Measurements from ENCODE around the gene AKAP1. TPM values are rescaled to one million over a fixed set of nuclear protein-coding genes. Genes with fewer than 3 reads are reported as not detected.

AKAP1 gene
- total and polyA plus RNA-seq, 4 donors = 18.9 to 68.9 (median 54.7) TPM

GRCh38 chr17:57084361-57084801, 665 bp upstream of the AKAP1 start:
- H3K27ac ChIP-seq (ENCODE audit: low read depth in 1 of 2, low read length in 2 of 2) = peak overlapping the region; percentile 47 to 96
- H3K4me3 ChIP-seq (ENCODE audit: low read length in 2 of 2) = peak overlapping the region; percentile 45 to 46
- DNase-seq = no peak
- 0% methylated on average over 7 of the region's 7 CpGs for WGBS, 2 donors
- ATAC-seq (ENCODE audit: low FRiP score) = no peak
- intact Hi-C loops (cut with DNase I) = loop anchor here (2.0 to 5.0 kb wide), 2 partner anchors 47 to 52 kb away; no protein-coding TSS in a partner anchor
- no peaks in the 10 kb centered on the region for H3K9me3 ChIP-seq (ENCODE audit: control insufficient read depth, low read length)
- H3K27me3 ChIP-seq (ENCODE audit: control insufficient read depth in 1 of 2, insufficient read depth in 2 of 2, low read length in 1 of 2) = no peaks in the 10 kb centered on the region
- H3K36me3 ChIP-seq (ENCODE audit: control insufficient read depth in 1 of 2, insufficient read depth in 2 of 2, low read length in 1 of 2) = no peaks in the 10 kb centered on the region
- peaks cover 2 to 13% of the 10 kb centered on the region in 2 donors for H3K4me1 ChIP-seq (ENCODE audit: control insufficient read depth in 1 of 2, insufficient read depth in 2 of 2, low read length in 2 of 2)

- Histone ChIP-seq H3K27ac (ENCODE audit: low read depth in 1 of 2, low read length in 2 of 2) (peak overlapping the region; percentile 20 to 86), H3K9me3 (ENCODE audit: control insufficient read depth, low read length) (no peaks in the 10 kb centered on the region), H3K4me1 (ENCODE audit: control insufficient read depth in 1 of 2, insufficient read depth in 2 of 2, low read length in 2 of 2) (peaks cover 2 to 13% of the 10 kb centered on the region in 2 donors), H3K36me3 (ENCODE audit: control insufficient read depth in 1 of 2, insufficient read depth in 2 of 2, low read length in 1 of 2) (no peaks in the 10 kb centered on the region), H3K27me3 (ENCODE audit: control insufficient read depth in 1 of 2, insufficient read depth in 2 of 2, low read length in 1 of 2) (no peaks in the 10 kb centered on the region), H3K4me3 (ENCODE audit: low read length in 2 of 2) (peak overlapping the region; percentile 80 to 87)
- intact Hi-C loops (cut with DNase I) = loop anchor here in 1 of 2 donors (2.0 to 5.0 kb wide), 2 partner anchors 37 to 53 kb away; no protein-coding TSS in a partner anchor
- DNase-seq (peak; percentile 77 to 87), ATAC-seq (ENCODE audit: low FRiP score) (peak; percentile 71)
- WGBS, 2 donors = 0% methylated on average over 50 to 75 of the region's 75 CpGs
Observed at GRCh38 chr17:57085448-57086068, 512 bp downstream of the AKAP1 start.

GRCh38 chr17:57086069-57086930, 1.3 kb downstream of the AKAP1 start:
- H3K27ac ChIP-seq (ENCODE audit: low read depth in 1 of 2, low read length in 2 of 2) = peak overlapping the region; percentile 20 to 86
- ATAC-seq (ENCODE audit: low FRiP score) (peak; percentile 34), DNase-seq (peak; percentile 59 to 82)
- H3K4me1 ChIP-seq (ENCODE audit: control insufficient read depth in 1 of 2, insufficient read depth in 2 of 2, low read length in 2 of 2) = peaks cover 5 to 13% of the 10 kb centered on the region in 2 donors
- peak overlapping the region; percentile 80 to 87 for H3K4me3 ChIP-seq (ENCODE audit: low read length in 2 of 2)
- 0 to 1% methylated on average over 36 to 45 of the region's 45 CpGs for WGBS, 2 donors
- intact Hi-C loops (cut with DNase I) = loop anchor here in 1 of 2 donors (5.0 kb wide), 1 partner anchor 36 kb away; no protein-coding TSS in a partner anchor
- H3K27me3 ChIP-seq (ENCODE audit: control insufficient read depth in 1 of 2, insufficient read depth in 2 of 2, low read length in 1 of 2) = no peaks in the 10 kb centered on the region
- H3K9me3 ChIP-seq (ENCODE audit: control insufficient read depth, low read length) = no peaks in the 10 kb centered on the region
- H3K36me3 ChIP-seq (ENCODE audit: control insufficient read depth in 1 of 2, insufficient read depth in 2 of 2, low read length in 1 of 2) = no peaks in the 10 kb centered on the region

- Histone ChIP-seq H3K9me3 (ENCODE audit: control insufficient read depth, low read length) (no peaks in the 10 kb centered on the region), H3K4me3 (ENCODE audit: low read length in 2 of 2) (no peak overlapping the region), H3K27ac (ENCODE audit: low read depth in 1 of 2, low read length in 2 of 2) (peak overlapping the region in 1 of 2 donors; percentile 26), H3K27me3 (ENCODE audit: control insufficient read depth in 1 of 2, insufficient read depth in 2 of 2, low read length in 1 of 2) (no peaks in the 10 kb centered on the region), H3K4me1 (ENCODE audit: control insufficient read depth in 1 of 2, insufficient read depth in 2 of 2, low read length in 2 of 2) (peaks cover 6 to 17% of the 10 kb centered on the region in 2 donors), H3K36me3 (ENCODE audit: control insufficient read depth in 1 of 2, insufficient read depth in 2 of 2, low read length in 1 of 2) (no peaks in the 10 kb centered on the region)
- DNase-seq (no peak), ATAC-seq (ENCODE audit: low FRiP score) (no peak)
- intact Hi-C loops (cut with DNase I) = loop anchor here in 1 of 2 donors (5.0 kb wide), 1 partner anchor 34 kb away; no protein-coding TSS in a partner anchor
- 69 to 74% methylated on average over 1 of the region's 1 CpG for WGBS, 2 donors
Observed at GRCh38 chr17:57088298-57088697, 3.3 kb downstream of the AKAP1 start.

- Histone ChIP-seq H3K27me3 (ENCODE audit: control insufficient read depth in 1 of 2, insufficient read depth in 2 of 2, low read length in 1 of 2) (no peaks in the 10 kb centered on the region), H3K4me1 (ENCODE audit: control insufficient read depth in 1 of 2, insufficient read depth in 2 of 2, low read length in 2 of 2) (peaks cover 7 to 17% of the 10 kb centered on the region in 2 donors), H3K4me3 (ENCODE audit: low read length in 2 of 2) (no peak overlapping the region), H3K9me3 (ENCODE audit: control insufficient read depth, low read length) (no peaks in the 10 kb centered on the region), H3K36me3 (ENCODE audit: control insufficient read depth in 1 of 2, insufficient read depth in 2 of 2, low read length in 1 of 2) (no peaks in the 10 kb centered on the region), H3K27ac (ENCODE audit: low read depth in 1 of 2, low read length in 2 of 2) (peak overlapping the region in 1 of 2 donors; percentile 99)
- no peak for DNase-seq
- intact Hi-C loops (cut with DNase I) = loop anchor here in 1 of 2 donors (5.0 kb wide), 1 partner anchor 33 kb away; no protein-coding TSS in a partner anchor
- no peak for ATAC-seq (ENCODE audit: low FRiP score)
- 22 to 27% methylated on average over 6 of the region's 6 CpGs for WGBS, 2 donors
Observed at GRCh38 chr17:57089391-57089790, 4.3 kb downstream of the AKAP1 start.

- H3K27me3 ChIP-seq (ENCODE audit: control insufficient read depth in 1 of 2, insufficient read depth in 2 of 2, low read length in 1 of 2) = no peaks in the 10 kb centered on the region
- WGBS, 2 donors = 44 to 45% methylated on average over 4 of the region's 4 CpGs
Observed at GRCh38 chr17:57090560-57091185, 5.6 kb downstream of the AKAP1 start.

GRCh38 chr17:57091186-57091618, 6.2 kb downstream of the AKAP1 start:
- ATAC-seq (ENCODE audit: low FRiP score) (peak; percentile 74), DNase-seq (peak; percentile 74 to 82)
- Histone ChIP-seq H3K4me1 (ENCODE audit: control insufficient read depth in 1 of 2, insufficient read depth in 2 of 2, low read length in 2 of 2) (peaks cover 7 to 25% of the 10 kb centered on the region in 2 donors), H3K9me3 (ENCODE audit: control insufficient read depth, low read length) (no peaks in the 10 kb centered on the region), H3K36me3 (ENCODE audit: control insufficient read depth in 1 of 2, insufficient read depth in 2 of 2, low read length in 1 of 2) (no peaks in the 10 kb centered on the region), H3K4me3 (ENCODE audit: low read length in 2 of 2) (no peak overlapping the region), H3K27me3 (ENCODE audit: control insufficient read depth in 1 of 2, insufficient read depth in 2 of 2, low read length in 1 of 2) (no peaks in the 10 kb centered on the region), H3K27ac (ENCODE audit: low read depth in 1 of 2, low read length in 2 of 2) (peak overlapping the region; percentile 99)
- intact Hi-C loops (cut with DNase I) = no loop called here
- WGBS, 2 donors = 2 to 9% methylated on average over 5 of the region's 5 CpGs

More at GRCh38 chr17:57090560-57091185, 5.6 kb downstream of the AKAP1 start:
- intact Hi-C loops (cut with DNase I) = no loop called here
- H3K9me3 ChIP-seq (ENCODE audit: control insufficient read depth, low read length) = no peaks in the 10 kb centered on the region
- DNase-seq = no peak
- no peaks in the 10 kb centered on the region for H3K36me3 ChIP-seq (ENCODE audit: control insufficient read depth in 1 of 2, insufficient read depth in 2 of 2, low read length in 1 of 2)
- H3K4me1 ChIP-seq (ENCODE audit: control insufficient read depth in 1 of 2, insufficient read depth in 2 of 2, low read length in 2 of 2) = peaks cover 7 to 19% of the 10 kb centered on the region in 2 donors
- ATAC-seq (ENCODE audit: low FRiP score) = no peak
- no peak overlapping the region for H3K4me3 ChIP-seq (ENCODE audit: low read length in 2 of 2)
- peak overlapping the region; percentile 99 for H3K27ac ChIP-seq (ENCODE audit: low read depth in 1 of 2, low read length in 2 of 2)

- Histone ChIP-seq H3K4me3 (ENCODE audit: low read length in 2 of 2) (peak overlapping the region in 1 of 2 donors; percentile 12), H3K27me3 (ENCODE audit: control insufficient read depth in 1 of 2, insufficient read depth in 2 of 2, low read length in 1 of 2) (no peaks in the 10 kb centered on the region), H3K27ac (ENCODE audit: low read depth in 1 of 2, low read length in 2 of 2) (peak overlapping the region; percentile 99), H3K36me3 (ENCODE audit: control insufficient read depth in 1 of 2, insufficient read depth in 2 of 2, low read length in 1 of 2) (no peaks in the 10 kb centered on the region), H3K9me3 (ENCODE audit: control insufficient read depth, low read length) (no peaks in the 10 kb centered on the region), H3K4me1 (ENCODE audit: control insufficient read depth in 1 of 2, insufficient read depth in 2 of 2, low read length in 2 of 2) (peaks cover 10 to 23% of the 10 kb centered on the region in 2 donors)
- WGBS, 2 donors = 4 to 6% methylated on average over 2 of the region's 2 CpGs
- ATAC-seq (ENCODE audit: low FRiP score) (peak; percentile 85), DNase-seq (peak; percentile 72 to 84)
- intact Hi-C loops (cut with DNase I) = loop anchor here in 1 of 2 donors (2.0 kb wide), 1 partner anchor 17 kb away; no protein-coding TSS in a partner anchor
Observed at GRCh38 chr17:57092171-57092570, 7.1 kb downstream of the AKAP1 start.
